H1 (cell line): ENCODE results near the gene RARB. TPM values are rescaled to one million over a fixed set of nuclear protein-coding genes. Genes with fewer than 3 reads are reported as not detected.

ENCODE experiments used
- ASH2L ChIP-seq: fragments of 200-600, 300-600 bp; sonication (generic); IDR thresholded peaks from one replicate; pipeline ENCODE4 v1.7.1; 2017; ENCODE audit warnings: low read length
- CHD2 ChIP-seq: IDR thresholded peaks from 2 replicates; pipeline ENCODE4 v1.6.1; 2012; ENCODE audit warnings: low read length, improper control_type of control experiment
- JUND ChIP-seq: IDR thresholded peaks from 2 replicates; pipeline ENCODE4 v1.6.1; 2011; ENCODE audit warnings: mild to moderate bottlenecking, improper control_type of control experiment, low read length
- NRF1 ChIP-seq: IDR thresholded peaks from 2 replicates; pipeline ENCODE4 v1.6.1; 2011; ENCODE audit warnings: mild to moderate bottlenecking, low read depth, low read length, improper control_type of control experiment
- SRF ChIP-seq: IDR thresholded peaks from 2 replicates; pipeline ENCODE4 v1.6.1; 2011; ENCODE audit warnings: mild to moderate bottlenecking, low read depth, low read length, moderate library complexity
- polyA plus RNA-seq, 7 experiments: library from polyadenylated mRNA; depleted of rRNA in 3 of 7; stranded (reverse) in 5 of 7; unstranded in 2 of 7; fragments of >200 nt in 5 of 7; fragments of 200-250 nt in 2 of 7; gene quantifications; 1 replicate in 5 of 7; 2 replicates in 1 of 7; 4 replicates in 1 of 7; pipeline versions ENCODE4 v1.2.1 to v1.2.3, GENCODE V29; 2011 to 2013; ENCODE audit warnings: missing spikeins in 2 of 7, mixed read lengths in 2 of 7
- total RNA-seq: library from RNA; stranded (reverse); fragmentation: NEBNext Ultra II Directional; extraction: Animal tissue kit (Norgen Biotek cat#: 25700); gene quantifications from 2 replicates; pipeline ENCODE4 v1.2.1, GENCODE V29; 2021

RARB gene
- total and polyA plus RNA-seq, 2 of the 8 experiments (the other 6 are each of a cell fraction or from before 2014, with no cell fraction given), result 0.15 to 0.22 TPM

GRCh38 chr3:25416176-25416575 is 11.9 kb upstream of the RARB start (continued):
- TF ChIP-seq JUND (no peak), ASH2L (no peak), CHD2 (no peak), NRF1 (no peak), SRF (no peak)
